Gastroesophageal sphincter (tissue), 3 donors: Measurements from ENCODE around the gene RCAN3.
"Not testable (repeated sequence)": the region's sequence is repeated elsewhere in the genome, so short reads cannot be mapped to it uniquely, and the experiment has no call there.

Experiments used
- EP300 ChIP-seq: sonication (generic); formaldehyde crosslinking; IDR thresholded peaks from one replicate; pipeline ENCODE4 v1.6.1; 2017; ENCODE audit warnings: antibody characterized with exemption, mild to moderate bottlenecking
- POLR2A ChIP-seq, 2 donors: fragments of 450-650 bp; IDR thresholded peaks; one replicate each; pipeline ENCODE4 v1.6.1; 2017; ENCODE audit warnings: antibody characterized with exemption in 2 of 2, mild to moderate bottlenecking in 2 of 2, moderate library complexity in 1 of 2
- POLR2AphosphoS5 ChIP-seq: sonication (generic); formaldehyde crosslinking; IDR thresholded peaks from one replicate; pipeline ENCODE4 v1.6.1; 2017; ENCODE audit warnings: antibody characterized with exemption
- TF ChIP-seq, protein P1 (sequence below), 4 experiments: fragments of 200-600 bp in 2 of 4; fragments of 450-650 bp in 2 of 4; sonication (generic) in 1 of 4; IDR thresholded peaks; one replicate each; pipeline ENCODE4 v1.5.1; 2017 to 2019; ENCODE audit warnings: antibody characterized with exemption in 4 of 4, mild to moderate bottlenecking in 2 of 4, moderate library complexity in 2 of 4

DNA sequence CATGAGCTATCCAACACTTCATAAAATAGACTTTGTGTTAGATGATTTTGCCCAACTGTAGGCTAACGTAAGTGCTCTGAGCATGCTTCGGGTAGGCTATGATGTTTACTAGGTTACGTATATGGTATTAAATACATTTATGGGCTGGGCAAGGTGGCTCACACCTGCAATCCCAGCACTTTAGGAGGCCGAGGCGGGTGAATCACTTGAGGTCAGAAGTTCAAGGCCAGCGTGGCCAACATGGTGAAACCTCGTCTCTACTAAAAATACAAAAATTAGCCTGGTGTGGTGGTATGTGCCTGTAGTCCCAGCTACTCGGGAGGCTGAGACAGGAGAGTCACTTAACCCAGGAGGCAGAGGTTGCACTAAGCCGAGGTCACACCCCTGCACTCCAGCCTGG lies 9.7 kb upstream of the RCAN3 start:
- not testable (repeated sequence) for TF ChIP-seq POLR2AphosphoS5; POLR2A (IDR thresholded peaks at IDR 0.05); EP300
- TF ChIP-seq, protein P1, sequence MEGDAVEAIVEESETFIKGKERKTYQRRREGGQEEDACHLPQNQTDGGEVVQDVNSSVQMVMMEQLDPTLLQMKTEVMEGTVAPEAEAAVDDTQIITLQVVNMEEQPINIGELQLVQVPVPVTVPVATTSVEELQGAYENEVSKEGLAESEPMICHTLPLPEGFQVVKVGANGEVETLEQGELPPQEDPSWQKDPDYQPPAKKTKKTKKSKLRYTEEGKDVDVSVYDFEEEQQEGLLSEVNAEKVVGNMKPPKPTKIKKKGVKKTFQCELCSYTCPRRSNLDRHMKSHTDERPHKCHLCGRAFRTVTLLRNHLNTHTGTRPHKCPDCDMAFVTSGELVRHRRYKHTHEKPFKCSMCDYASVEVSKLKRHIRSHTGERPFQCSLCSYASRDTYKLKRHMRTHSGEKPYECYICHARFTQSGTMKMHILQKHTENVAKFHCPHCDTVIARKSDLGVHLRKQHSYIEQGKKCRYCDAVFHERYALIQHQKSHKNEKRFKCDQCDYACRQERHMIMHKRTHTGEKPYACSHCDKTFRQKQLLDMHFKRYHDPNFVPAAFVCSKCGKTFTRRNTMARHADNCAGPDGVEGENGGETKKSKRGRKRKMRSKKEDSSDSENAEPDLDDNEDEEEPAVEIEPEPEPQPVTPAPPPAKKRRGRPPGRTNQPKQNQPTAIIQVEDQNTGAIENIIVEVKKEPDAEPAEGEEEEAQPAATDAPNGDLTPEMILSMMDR (IDR thresholded peaks at IDR 0.05): not testable (repeated sequence)
